Gastrocnemius medialis (tissue), 4 donors: ENCODE results near the gene TFCP2L1.

Source experiments
- CTCF ChIP-seq, 5 experiments: fragments of 450-650 bp in 3 of 5; fragments of 200-600 bp in 2 of 5; sonication (generic) in 2 of 5; IDR thresholded peaks in 4 of 5; conservative IDR thresholded peaks in 1 of 5; 1 replicate in 4 of 5; 2 replicates in 1 of 5; pipeline ENCODE4 v1.5.1; 2016 to 2019; ENCODE audit warnings: antibody characterized with exemption in 5 of 5, mild to moderate bottlenecking in 3 of 5, moderate library complexity in 3 of 5
- POLR2A ChIP-seq, 2 donors: fragments of 450-650 bp; IDR thresholded peaks; one replicate each; pipeline ENCODE4 v1.6.1; 2017; ENCODE audit warnings: antibody characterized with exemption in 2 of 2, mild to moderate bottlenecking in 2 of 2, moderate library complexity in 2 of 2

- TF ChIP-seq CTCF (IDR thresholded peaks at IDR 0.05 in 4 of 5, conservative IDR thresholded peaks at IDR 0.05 in 1 of 5): no peak
- no peak for TF ChIP-seq POLR2A (IDR thresholded peaks at IDR 0.05)
Measured at GRCh38 chr2:121233486-121234110, 51.4 kb downstream of the TFCP2L1 start.
